T-cell (primary cell): ENCODE data around the gene LAMTOR2. TPM values are rescaled to one million over a fixed set of nuclear protein-coding genes. Genes with fewer than 3 reads are reported as not detected.

Experiments used
- ATAC-seq, 4 experiments: fragments of 200-7000 bp in 3 of 4; fragments of 150-1000 bp in 1 of 4; cut with Tn5 transposase; replicated peaks in 1 of 4; 1 replicate in 3 of 4; 2 replicates in 1 of 4; pipeline ENCODE4 v1.10.0; 2021; ENCODE audit warnings: moderate library complexity in 3 of 4, mild to moderate bottlenecking in 2 of 4, moderate number of reproducible peaks in 1 of 4
- CTCF ChIA-PET, 2 donors: fragments of 300-600 bp; sonication (Branson Sonifier 250); formaldehyde crosslinking; loops; one replicate each; lab custom pipeline; 2022; ENCODE audit warnings: antibody characterized with exemption in 2 of 2; lab: Charles Lee
- POLR2A ChIA-PET, 2 donors: fragments of 300-600 bp; sonication (Branson Sonifier 250); formaldehyde crosslinking; loops; one replicate each; lab custom pipeline; 2022; ENCODE audit warnings: antibody characterized with exemption in 2 of 2; lab: Charles Lee
- DNase-seq, 35 experiments: peaks; one replicate each; pipeline versions ENCODE4 v3.0.0 to v3.0.0-alpha.2; 2013 to 2023
- H3K27ac ChIP-seq: one replicate; pipeline ENCODE4 v1.5.1; 2013; ENCODE audit warnings: low read length
- H3K27me3 ChIP-seq, 2 experiments: replicated peaks in 1 of 2; 1 replicate in 1 of 2; 2 replicates in 1 of 2; pipeline versions ENCODE4 v1.6.1 to v1.7.0; 2013; ENCODE audit warnings: low read length in 1 of 2, mixed read lengths in 1 of 2; ENCODE audit not compliant: control insufficient read depth in 2 of 2, insufficient read depth in 2 of 2; ENCODE audit errors: extremely low read depth in 1 of 2
- H3K36me3 ChIP-seq, 2 donors: 1 replicate in 1 of 2; 2 replicates in 1 of 2; pipeline versions ENCODE4 v1.6.1 to v1.7.0; 2013; ENCODE audit warnings: low read length in 1 of 2; ENCODE audit not compliant: control insufficient read depth in 2 of 2, insufficient read depth in 1 of 2; ENCODE audit errors: extremely low read depth in 1 of 2
- H3K4me1 ChIP-seq, 2 experiments: 1 replicate in 1 of 2; 2 replicates in 1 of 2; pipeline versions ENCODE4 v1.6.1 to v1.7.0; 2013; ENCODE audit warnings: low read length in 2 of 2, mixed read lengths in 1 of 2; ENCODE audit not compliant: insufficient read depth in 2 of 2, control insufficient read depth in 1 of 2; ENCODE audit errors: extremely low read depth in 1 of 2
- H3K4me3 ChIP-seq, 2 donors: 1 replicate in 1 of 2; 2 replicates in 1 of 2; pipeline versions ENCODE4 v1.5.1 to v1.7.0; 2013; ENCODE audit warnings: mild to moderate bottlenecking in 2 of 2, low read length in 1 of 2, moderate library complexity in 1 of 2; ENCODE audit not compliant: control insufficient read depth in 1 of 2; ENCODE audit errors: extremely low read depth in 1 of 2
- H3K9me3 ChIP-seq: 2 replicates; pipeline ENCODE4 v1.7.0; 2013
- H3K27ac Mint-ChIP-seq, 2 donors: one replicate each; pipeline ENCODE4 v1.8.0; 2020 to 2021; ENCODE audit warnings: mild to moderate bottlenecking in 2 of 2, mixed read lengths in 2 of 2
- H3K27me3 Mint-ChIP-seq, 2 donors: one replicate each; pipeline ENCODE4 v1.8.0; 2021 to 2022; ENCODE audit warnings: mixed read lengths in 2 of 2
- H3K36me3 Mint-ChIP-seq: one replicate; pipeline ENCODE4 v1.8.0; 2021; ENCODE audit warnings: mixed read lengths
- H3K4me1 Mint-ChIP-seq, 3 donors: one replicate each; pipeline ENCODE4 v1.8.0; 2020 to 2022; ENCODE audit warnings: mixed read lengths in 3 of 3, mild to moderate bottlenecking in 1 of 3
- H3K4me3 Mint-ChIP-seq, 3 donors: one replicate each; pipeline ENCODE4 v1.8.0; 2020 to 2022; ENCODE audit warnings: mild to moderate bottlenecking in 3 of 3, mixed read lengths in 3 of 3, moderate library complexity in 3 of 3
- H3K9me3 Mint-ChIP-seq, 3 donors: one replicate each; pipeline ENCODE4 v1.8.0; 2020 to 2022; ENCODE audit warnings: mixed read lengths in 3 of 3
- WGBS: methylation state at CpG from one replicate; pipeline ENCODE4 v1.1.5; 2013; ENCODE audit warnings: missing lambda C conversion rate; ENCODE audit not compliant: insufficient coverage; 5-methylcytosine and 5-hydroxymethylcytosine counted together
- total RNA-seq, 35 experiments: library from RNA in 6 of 35; stranded (reverse) in 6 of 35; fragments of 120-200 nt in 1 of 35; gene quantifications; one replicate each; pipeline versions ENCODE4 v1.2.1 to v1.2.4 and lab custom pipeline; 2013 to 2026

LAMTOR2 gene
- total RNA-seq, 5 donors from 2014 or later (not counting 1 experiment from before 2014, with no cell fraction given): 21.5 to 37.8 (median 35.2) TPM

GRCh38 chr1:156081180-156081916 lies 26.8 kb downstream of the LAMTOR2 start:
- no peaks in the 10 kb centered on the region for H3K9me3 Mint-ChIP-seq
- H3K4me1 ChIP-seq: peaks cover 2 to 26% of the 10 kb centered on the region in 2 experiments
- ATAC-seq: peak in 1 of 4 experiments; percentile 16
- H3K4me3 ChIP-seq: peak overlapping the region; percentile 36 to 81
- H3K27ac ChIP-seq: no peak overlapping the region
- H3K27me3 ChIP-seq: peaks cover 0 to 57% of the 10 kb centered on the region in 2 experiments
- H3K27me3 Mint-ChIP-seq: peaks cover 8 to 29% of the 10 kb centered on the region in 2 donors
- H3K36me3 Mint-ChIP-seq: no peaks in the 10 kb centered on the region
- no peak overlapping the region for H3K27ac Mint-ChIP-seq
- no peaks in the 10 kb centered on the region for H3K36me3 ChIP-seq
- H3K9me3 ChIP-seq: no peaks in the 10 kb centered on the region
- H3K4me1 Mint-ChIP-seq: peaks cover 0 to 15% (median 5%) of the 10 kb centered on the region in 3 donors
- ChIA-PET CTCF (interaction anchor here in 1 of 2 donors (1.3 kb wide), 1 partner anchor 15 kb away, joined by 3 read pairs; no protein-coding TSS in a partner anchor), POLR2A (interaction anchor here in 1 of 2 donors (0.7 kb wide), 1 partner anchor 71 kb away, joined by 7 read pairs; no protein-coding TSS in a partner anchor)
- H3K4me3 Mint-ChIP-seq: peak overlapping the region; percentile 65 to 85 (median 74)
- WGBS: 14% methylated on average over 24 of the region's 61 CpGs
- no peak for DNase-seq

DNA sequence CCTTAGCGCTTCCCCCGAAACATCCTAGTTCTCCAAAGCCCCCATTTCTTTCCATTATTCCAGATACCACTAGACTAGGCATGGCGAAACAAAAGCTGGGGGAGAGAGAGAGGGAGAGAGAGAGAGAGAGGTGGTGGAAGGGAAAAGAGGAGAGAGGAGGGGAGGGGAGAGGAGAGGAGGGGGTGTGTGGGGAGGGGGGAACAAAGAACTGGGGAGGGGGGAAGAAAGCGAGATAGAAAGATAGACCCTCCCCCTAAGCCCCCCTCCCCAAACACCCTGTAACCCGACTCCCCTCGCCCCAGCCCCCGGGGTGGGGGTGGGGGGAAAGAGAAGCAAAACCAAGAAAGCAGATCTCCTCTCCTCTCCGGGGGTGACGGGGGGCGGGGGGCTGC lies 27.3 kb downstream of the LAMTOR2 start:
- Mint-ChIP-seq H3K27ac (no peak overlapping the region), H3K9me3 (no peaks in the 10 kb centered on the region), H3K36me3 (no peaks in the 10 kb centered on the region), H3K4me1 (peaks cover 0 to 15% (median 5%) of the 10 kb centered on the region in 3 donors), H3K4me3 (peak overlapping the region; percentile 81 to 85 (median 84)), H3K27me3 (peaks cover 14 to 34% of the 10 kb centered on the region in 2 donors)
- Histone ChIP-seq H3K4me1 (peaks cover 2 to 24% of the 10 kb centered on the region in 2 experiments), H3K27me3 (peaks cover 0 to 57% of the 10 kb centered on the region in 2 experiments), H3K27ac (no peak overlapping the region), H3K36me3 (no peaks in the 10 kb centered on the region), H3K9me3 (no peaks in the 10 kb centered on the region), H3K4me3 (peak overlapping the region; percentile 81 to 84)
- peak in 1 of 4 experiments; percentile 1 for ATAC-seq
- ChIA-PET CTCF (interaction anchor here in 1 of 2 donors (1.3 kb wide), 1 partner anchor 15 kb away, joined by 3 read pairs; no protein-coding TSS in a partner anchor), POLR2A (interaction anchor here in 1 of 2 donors (0.7 kb wide), 1 partner anchor 71 kb away, joined by 7 read pairs; no protein-coding TSS in a partner anchor)
- no peak for DNase-seq
- WGBS: 0% methylated on average over 1 of the region's 10 CpGs

GRCh38 chr1:156082309-156083091 lies 27.9 kb downstream of the LAMTOR2 start, which contains the start of gene MEX3A:
Gene MEX3A, minus strand, starts transcription at chr1:156082465. Its CDS starts 467 bp downstream, at chr1:156081998.
- H3K27me3 ChIP-seq: peaks cover 0 to 59% of the 10 kb centered on the region in 2 experiments
- peak; percentile 81 to 91 (median 88) for ATAC-seq
- peaks cover 2 to 24% of the 10 kb centered on the region in 2 experiments for H3K4me1 ChIP-seq
- Mint-ChIP-seq H3K36me3 (no peaks in the 10 kb centered on the region), H3K9me3 (no peaks in the 10 kb centered on the region), H3K4me1 (peaks cover 0 to 15% (median 5%) of the 10 kb centered on the region in 3 donors), H3K4me3 (peak within 1 kb of the TSS; percentile 81 to 85 (median 84)), H3K27ac (no peak within 1 kb of the TSS), H3K27me3 (peaks cover 17 to 38% of the 10 kb centered on the region in 2 donors)
- peak in 34 of 35 experiments; percentile 9 to 65 (median 46) for DNase-seq
- POLR2A ChIA-PET: interaction anchor here (0.7 to 0.8 kb wide), 2 partner anchors 31 to 70 kb away, joined by 3 to 7 read pairs; no protein-coding TSS in a partner anchor
- CTCF ChIA-PET: interaction anchor here in 1 of 2 donors (1.3 kb wide), 1 partner anchor 16 kb away, joined by 3 read pairs; no protein-coding TSS in a partner anchor
- no peak within 1 kb of the TSS for H3K27ac ChIP-seq
- H3K4me3 ChIP-seq: peak within 1 kb of the TSS; percentile 81 to 84
- no peaks in the 10 kb centered on the region for H3K36me3 ChIP-seq
- no peaks in the 10 kb centered on the region for H3K9me3 ChIP-seq
- under 1% methylated on average over 24 of the region's 62 CpGs for WGBS

GRCh38 chr1:156083800-156084790 lies 29.5 kb downstream of the LAMTOR2 start:
- 60% methylated on average over 1 of the region's 7 CpGs for WGBS
- peaks cover 17 to 41% of the 10 kb centered on the region in 2 donors for H3K27me3 Mint-ChIP-seq
- Histone ChIP-seq H3K4me3 (no peak overlapping the region), H3K36me3 (no peaks in the 10 kb centered on the region), H3K27me3 (peaks cover 0 to 69% of the 10 kb centered on the region in 2 experiments), H3K4me1 (peaks cover 2 to 24% of the 10 kb centered on the region in 2 experiments), H3K27ac (no peak overlapping the region), H3K9me3 (no peaks in the 10 kb centered on the region)
- H3K4me1 Mint-ChIP-seq: peaks cover 0 to 15% (median 5%) of the 10 kb centered on the region in 3 donors
- DNase-seq (no peak), ATAC-seq (no peak)
- peak overlapping the region; percentile 68 to 85 (median 76) for H3K4me3 Mint-ChIP-seq
- H3K27ac Mint-ChIP-seq: no peak overlapping the region
- H3K36me3 Mint-ChIP-seq: no peaks in the 10 kb centered on the region
- ChIA-PET CTCF (interaction anchor here (0.7 to 1.1 kb wide), 3 partner anchors 11 to 148 kb away, joined by 3 to 8 read pairs (median 4); no protein-coding TSS in a partner anchor), POLR2A (no interaction called here)
- no peaks in the 10 kb centered on the region for H3K9me3 Mint-ChIP-seq

DNA sequence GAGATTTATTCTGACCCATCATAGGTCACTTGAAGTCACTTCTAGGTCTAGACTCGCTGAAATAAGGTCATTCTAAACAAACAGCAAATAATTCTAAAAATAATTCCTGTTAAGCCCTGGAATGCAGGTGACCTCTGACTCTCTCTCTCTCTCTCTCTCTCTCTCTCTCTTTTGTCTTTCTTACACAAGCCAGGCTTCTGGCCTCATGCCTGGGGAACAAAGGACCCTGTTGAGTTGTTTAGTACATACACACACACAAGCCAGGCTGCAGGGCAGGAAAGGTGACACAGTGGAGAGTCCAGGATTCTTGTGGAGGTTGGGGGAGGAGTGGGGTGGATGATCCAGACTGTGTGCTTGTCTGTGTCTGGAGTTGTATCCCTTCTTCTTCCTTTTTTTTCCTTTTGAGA lies 31.7 kb downstream of the LAMTOR2 start:
- ATAC-seq (no peak), DNase-seq (no peak)
- Histone ChIP-seq H3K9me3 (no peaks in the 10 kb centered on the region), H3K4me3 (no peak overlapping the region), H3K36me3 (no peaks in the 10 kb centered on the region), H3K27me3 (peaks cover 0 to 77% of the 10 kb centered on the region in 2 experiments), H3K4me1 (peaks cover 2 to 29% of the 10 kb centered on the region in 2 experiments), H3K27ac (no peak overlapping the region)
- ChIA-PET CTCF (no interaction called here), POLR2A (no interaction called here)
- H3K27me3 Mint-ChIP-seq: peaks cover 24 to 43% of the 10 kb centered on the region in 2 donors
- no peaks in the 10 kb centered on the region for H3K9me3 Mint-ChIP-seq
- WGBS: 50% methylated on average over 1 of the region's 1 CpG
- no peak overlapping the region for H3K4me3 Mint-ChIP-seq
- H3K27ac Mint-ChIP-seq: no peak overlapping the region
- H3K36me3 Mint-ChIP-seq: no peaks in the 10 kb centered on the region
- peaks cover 9 to 17% (median 10%) of the 10 kb centered on the region in 3 donors for H3K4me1 Mint-ChIP-seq
